GM19438 (cell line): ENCODE results near the gene CKB.

ENCODE experiments used
- ATAC-seq: cut with Tn5 transposase; IDR thresholded peaks from one replicate; pipeline ENCODE4 v1.9.1; 2021; ENCODE audit warnings: low read depth; ENCODE audit not compliant: unreplicated experiment

The CKB gene

DNA sequence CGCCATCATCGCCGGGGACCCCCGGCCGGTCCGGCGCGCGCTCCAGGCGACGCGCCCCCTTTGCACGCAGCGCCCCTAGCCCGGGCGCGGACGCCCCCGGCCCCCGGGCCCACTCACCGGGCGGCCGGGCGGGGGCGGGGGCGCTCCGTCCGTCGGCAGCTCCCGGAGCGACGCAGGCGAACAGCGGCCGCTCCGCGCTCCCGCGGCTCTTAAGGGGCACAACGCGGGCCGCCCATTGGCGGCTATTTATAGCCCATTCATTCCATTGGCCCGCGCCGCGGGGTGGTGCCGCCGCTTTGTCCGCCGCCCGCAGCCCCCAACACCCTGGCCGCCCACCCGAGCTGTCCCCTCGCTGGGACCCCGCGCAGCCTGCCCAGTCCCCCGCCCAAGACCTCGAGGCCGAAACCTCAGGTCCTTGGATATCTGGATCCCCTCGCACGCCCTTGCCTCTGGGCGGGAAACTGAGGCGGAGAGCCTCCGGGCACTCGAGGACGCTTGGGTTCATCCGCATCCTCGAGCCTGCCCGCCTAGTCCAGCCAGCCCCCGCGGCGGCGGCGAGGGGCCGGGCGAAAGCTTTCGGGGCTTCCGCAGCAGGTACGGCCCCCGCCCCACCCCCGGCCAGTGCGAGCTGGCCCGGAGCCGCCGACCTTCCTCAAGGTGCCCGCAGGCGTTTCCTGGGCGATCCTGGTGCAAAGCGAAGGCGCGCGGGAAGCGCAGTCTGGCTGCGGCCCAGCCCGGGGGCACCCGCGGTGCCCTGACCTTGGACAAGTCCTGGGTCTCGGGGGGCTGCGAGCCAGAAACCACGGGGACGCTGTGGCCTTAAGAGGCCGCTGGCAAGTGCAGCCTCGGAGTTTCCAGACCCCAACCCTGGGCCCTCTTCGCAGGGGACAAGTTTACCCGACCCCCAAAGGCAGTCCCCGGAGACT, at the start of gene CKB:
TSS of gene CKB (minus strand) at position 182 of the 926 bp plus-strand sequence. CDS start 337 bp downstream, outside the sequence.
- ATAC-seq, result no peak

DNA sequence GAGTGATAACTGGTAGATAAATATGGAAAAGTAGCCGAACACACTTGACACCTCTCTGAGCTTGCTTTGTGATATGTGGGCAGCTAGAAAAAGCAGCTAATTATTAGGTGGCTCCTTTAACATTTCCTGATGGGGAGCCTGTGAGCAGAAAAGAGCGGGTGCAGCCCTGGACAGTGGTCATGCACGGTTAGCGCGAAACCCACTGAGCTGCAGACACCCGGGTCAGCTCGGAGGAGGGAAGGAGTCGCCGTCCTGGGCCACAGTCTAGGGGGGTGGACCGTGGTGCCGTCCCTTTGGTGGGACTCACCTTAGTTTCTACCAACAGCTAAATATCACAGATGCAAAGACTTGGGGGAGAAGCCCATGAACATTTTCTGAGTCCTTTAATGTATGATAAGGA, 46.8 kb upstream of the CKB start:
- no peak for ATAC-seq

DNA sequence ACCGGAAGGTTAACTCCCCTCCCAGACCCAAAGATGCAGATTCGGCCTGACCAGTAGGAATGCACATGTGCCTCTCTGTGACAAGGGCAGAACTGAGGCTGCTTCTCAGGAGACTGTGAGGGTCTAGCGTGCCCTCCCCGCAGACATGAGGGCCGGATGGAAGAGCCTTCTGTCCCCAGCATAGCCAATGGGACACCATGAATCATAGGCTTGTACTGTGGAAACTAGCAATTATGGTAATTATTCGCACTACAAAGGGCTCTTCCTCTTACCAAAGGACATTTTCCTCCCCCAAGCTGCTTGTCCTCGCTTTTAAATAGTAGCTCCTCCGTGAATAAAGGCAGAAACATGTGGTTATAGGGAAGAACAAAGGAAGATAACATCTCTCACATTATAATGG, 46.3 kb upstream of the CKB start:
- no peak for ATAC-seq

DNA sequence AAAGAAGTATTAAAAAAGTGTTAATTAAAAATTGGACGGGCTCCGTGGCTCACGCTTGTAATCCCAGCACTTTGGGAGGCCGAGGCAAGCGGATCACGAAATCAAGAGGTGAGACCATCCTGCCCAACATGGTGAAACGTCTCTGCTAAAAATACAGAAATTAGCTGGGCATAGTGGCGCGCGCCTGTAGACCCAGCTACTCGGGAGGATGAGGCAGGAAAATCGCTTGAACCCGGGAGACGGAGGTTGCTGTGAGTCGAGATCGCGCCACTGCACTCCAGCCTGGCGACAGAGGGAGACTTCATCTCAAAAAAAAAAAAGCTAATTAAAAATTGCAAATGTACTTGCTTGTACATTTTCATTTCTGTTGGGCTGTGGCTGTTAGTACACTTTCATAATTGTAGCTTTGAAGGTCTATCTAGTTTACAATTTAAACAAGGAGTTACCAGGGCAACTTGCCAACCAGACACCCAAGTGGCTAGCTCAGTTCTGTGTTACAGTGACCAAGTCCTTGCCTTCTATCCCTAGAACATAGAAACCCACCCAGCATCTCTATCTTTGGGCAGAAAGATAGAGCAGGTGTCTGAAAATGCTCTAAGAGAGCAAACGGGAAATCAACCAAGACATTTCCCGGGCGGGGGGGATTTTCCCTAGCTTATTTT, 41.3 kb upstream of the CKB start:
- ATAC-seq, result no peak

DNA sequence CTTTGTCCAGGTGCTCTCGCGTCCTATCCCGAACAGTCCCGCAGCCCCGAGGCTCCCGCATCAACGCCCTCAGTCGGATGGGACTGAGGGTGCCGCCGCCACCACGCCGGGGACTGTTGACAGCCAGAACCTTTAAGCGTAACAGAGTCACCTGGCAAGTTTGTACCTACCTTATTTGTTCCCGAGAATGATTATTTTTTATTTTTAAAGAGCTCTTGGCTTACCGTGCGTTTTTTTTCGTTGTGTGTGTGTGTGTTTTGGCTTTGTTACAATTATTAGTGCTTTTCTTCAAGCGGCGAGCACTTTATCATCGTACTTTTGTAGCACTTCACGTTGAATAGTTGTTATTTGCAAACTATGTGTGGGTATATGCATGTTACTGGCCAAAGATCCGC, 40.6 kb upstream of the CKB start:
- ATAC-seq, result no peak

DNA sequence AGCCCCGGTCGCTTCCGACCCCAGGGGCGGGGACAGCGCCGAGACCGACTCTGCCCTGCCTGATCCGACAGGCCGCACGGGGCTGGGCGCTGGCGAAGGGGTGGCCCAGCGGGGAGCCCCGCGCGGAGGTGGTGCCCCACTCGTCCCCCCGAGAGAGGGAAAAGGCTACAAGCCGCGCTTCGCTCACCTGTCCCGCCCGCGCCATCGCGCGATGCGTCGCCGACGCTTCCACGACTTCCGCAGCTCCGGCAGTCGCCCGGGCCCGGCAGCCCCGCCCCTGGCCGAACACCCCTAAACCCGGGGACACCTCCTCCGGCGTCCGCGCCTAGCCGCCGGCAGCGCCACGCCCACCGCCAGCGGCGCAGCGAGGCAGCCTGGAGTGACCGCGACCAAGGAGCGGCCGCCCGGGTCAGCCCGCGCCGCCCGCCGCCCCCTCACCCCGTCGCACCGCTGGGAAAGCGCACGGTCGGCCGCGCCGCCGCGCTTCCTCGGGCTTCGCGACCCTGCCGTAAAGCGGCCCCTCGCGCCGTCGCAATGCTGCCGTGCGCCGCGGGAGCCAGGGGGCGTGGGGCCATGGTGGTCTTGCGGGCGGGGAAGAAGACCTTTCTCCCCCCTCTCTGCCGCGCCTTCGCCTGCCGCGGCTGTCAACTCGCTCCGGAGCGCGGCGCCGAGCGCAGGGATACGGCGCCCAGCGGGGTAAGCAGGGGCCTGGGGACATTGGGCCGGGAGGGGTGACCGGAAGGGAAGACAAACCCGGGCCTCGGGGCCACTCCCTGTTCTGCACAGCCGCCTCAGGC, 40.0 kb upstream of the CKB start, which contains the start of the genes BAG5 and COA8:
TSS of gene BAG5 (minus strand) at position 229 of the 797 bp plus-strand sequence. CDS start 1,493 bp downstream, outside the sequence.
TSS of gene COA8 (plus strand) at position 532 of the 797 bp plus-strand sequence. CDS start at position 574, 42 bp downstream.
- ATAC-seq, result peak; percentile 66

DNA sequence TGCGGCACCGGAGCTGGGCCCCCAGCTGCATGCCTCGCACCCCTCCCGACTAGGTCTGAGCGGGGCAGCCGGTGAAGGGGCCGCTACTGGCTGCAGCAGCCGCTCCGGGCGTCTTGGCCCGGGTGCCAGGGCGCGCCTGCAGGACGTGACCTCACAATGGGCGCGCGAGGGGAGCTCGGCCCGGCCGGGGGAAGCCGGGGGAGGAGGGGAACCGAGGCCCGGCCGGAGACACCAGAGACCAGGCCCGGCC, 39.5 kb upstream of the CKB start:
- peak; percentile 21 for ATAC-seq

DNA sequence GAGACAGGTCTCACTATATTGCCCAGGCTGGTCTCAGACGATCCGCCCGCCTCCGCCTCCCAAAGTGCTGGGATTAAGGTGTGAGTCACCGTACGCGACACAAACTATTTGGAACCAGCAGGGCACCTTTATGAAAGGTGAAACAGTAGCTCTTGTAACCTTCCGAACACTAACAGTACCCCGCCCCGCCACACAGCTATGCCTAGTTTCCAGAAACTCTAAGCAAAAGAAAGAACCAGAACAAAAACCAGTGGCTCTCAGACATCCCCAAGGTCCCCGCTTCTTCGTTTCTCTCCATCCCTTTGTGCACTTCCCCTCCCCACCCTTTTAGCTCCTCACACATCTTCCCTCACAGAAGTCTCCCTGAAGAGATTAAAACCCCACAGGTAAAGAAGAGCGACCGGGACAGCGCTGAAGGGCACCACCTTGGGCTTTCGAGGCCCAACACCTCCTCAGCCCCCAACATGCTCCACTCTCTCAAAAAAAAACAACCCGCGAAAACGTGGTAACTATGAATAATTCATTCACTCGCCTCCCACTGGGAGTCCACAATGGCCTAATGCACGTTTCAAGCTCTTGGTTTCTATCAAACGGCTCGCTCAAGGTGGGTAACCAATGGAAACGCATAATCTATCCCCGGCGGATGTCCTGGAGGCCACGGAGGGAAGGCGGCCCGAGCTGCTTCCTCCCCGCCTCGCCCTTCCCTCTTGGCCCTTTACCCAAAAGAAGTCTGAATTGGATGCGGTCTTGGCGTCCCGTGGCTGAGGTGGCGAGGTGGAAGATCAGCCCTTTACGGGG, 39.0 kb upstream of the CKB start:
- peak; percentile 25 for ATAC-seq

DNA sequence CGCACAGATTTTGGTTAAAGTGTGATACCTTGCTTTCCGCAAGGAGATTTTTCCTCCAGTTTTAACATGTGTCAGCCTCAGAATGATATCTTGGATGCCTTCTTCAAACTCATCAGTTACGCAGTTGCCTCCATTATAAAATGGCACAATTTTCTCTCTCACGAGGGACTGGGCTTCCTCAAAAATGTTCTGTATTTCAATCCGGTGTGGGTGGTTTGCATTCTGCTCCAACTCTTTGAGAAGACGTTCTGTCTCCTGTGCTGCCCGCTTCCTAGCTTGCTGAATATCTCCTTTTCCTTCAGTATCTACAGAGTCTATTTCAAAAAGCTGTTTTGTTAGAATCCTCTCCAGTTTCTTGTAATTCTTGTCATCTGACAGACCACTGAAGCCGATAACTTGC, 38.1 kb upstream of the CKB start:
- no peak for ATAC-seq

DNA sequence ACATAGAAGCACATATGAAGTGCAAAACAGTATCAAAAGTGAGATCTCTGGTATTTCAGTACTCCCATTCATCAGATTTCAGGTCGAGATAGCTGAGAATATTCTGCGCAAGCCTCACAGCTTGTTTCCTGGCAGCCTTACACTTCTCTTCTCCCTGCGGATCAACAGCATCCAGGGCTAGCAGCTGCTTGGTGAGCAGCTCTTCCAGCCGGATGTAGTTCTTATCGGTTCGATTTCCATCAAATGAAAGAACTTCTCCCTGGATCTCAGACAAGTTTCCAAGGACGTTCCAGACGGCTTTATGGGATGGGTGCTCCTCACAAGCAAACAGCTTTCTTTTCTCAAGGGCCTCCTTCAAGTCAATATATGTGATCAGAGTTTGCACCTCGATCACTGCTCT, 37.1 kb upstream of the CKB start:
- no peak for ATAC-seq

DNA sequence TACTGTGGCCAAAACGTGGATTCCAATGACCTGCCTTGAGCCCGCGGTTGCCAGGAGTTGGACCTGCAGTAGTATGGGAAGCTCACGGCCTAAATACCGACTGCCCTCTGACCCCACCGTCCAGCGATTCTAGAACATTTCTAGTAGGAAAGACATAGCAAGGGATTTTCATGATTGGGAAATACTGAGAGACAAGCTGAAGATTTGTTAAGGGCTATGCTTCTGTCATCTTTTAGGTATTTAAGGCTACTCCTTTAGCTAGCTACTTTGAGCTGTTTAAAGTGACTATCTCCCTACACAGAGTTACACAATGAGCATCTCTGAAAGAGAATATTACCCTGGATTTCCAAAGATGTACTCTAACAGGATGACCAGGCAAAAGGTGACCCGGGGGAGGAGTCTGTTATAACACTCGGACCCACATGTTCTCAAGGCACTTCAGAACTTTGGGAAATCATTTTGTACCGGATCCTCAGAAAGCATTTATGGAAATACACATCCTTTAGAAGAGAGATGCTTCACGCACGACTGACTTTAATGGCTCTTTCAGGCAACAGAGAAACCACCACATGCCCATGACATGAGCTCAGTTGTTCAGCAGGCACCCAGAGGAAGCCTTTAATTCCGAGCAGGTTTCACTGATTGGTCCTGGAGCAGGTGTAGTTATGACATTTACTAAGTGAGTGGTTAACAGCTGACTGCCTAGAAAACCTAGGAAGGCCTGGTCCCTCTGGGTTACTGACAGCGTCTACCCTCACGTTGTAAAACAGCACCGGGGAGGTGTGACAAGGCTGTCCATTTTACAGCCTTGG, 35.6 kb upstream of the CKB start:
- no peak for ATAC-seq

DNA sequence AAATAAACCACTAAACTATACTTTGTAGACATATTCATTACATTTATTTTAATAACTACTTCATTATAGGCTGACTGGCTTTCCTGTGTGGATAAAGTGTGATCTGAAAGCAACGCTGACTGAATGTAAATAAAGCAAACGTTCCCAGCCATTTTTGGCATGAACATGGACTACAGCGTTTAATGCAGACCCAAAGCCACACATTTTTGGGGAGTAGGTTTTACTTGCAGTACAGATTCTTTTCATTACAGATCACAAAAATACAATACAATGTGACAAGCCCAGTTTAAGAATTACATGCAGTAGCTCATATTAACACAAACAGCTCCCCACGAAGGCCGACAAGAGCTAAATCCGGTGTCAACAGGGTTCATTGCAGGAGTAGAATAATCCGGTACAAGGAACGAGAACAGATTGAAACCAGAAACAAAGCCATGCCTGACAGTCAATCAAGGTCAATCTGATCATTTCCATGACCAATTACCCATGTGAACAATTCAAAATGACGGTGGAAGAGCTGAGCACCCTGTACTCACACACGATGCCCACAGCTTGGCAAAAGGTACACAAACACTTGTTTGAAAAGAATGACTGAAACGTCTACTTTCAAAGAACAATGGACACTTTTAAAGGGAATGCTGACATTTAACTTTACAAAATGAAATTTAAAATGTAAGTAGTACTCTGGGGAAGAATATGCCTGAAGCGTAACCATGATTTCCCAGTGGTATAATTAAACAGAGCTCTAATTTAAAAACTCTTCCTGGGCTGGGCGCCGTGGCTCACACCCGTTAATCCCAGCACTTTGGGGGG, 34.5 kb upstream of the CKB start:
- no peak for ATAC-seq

DNA sequence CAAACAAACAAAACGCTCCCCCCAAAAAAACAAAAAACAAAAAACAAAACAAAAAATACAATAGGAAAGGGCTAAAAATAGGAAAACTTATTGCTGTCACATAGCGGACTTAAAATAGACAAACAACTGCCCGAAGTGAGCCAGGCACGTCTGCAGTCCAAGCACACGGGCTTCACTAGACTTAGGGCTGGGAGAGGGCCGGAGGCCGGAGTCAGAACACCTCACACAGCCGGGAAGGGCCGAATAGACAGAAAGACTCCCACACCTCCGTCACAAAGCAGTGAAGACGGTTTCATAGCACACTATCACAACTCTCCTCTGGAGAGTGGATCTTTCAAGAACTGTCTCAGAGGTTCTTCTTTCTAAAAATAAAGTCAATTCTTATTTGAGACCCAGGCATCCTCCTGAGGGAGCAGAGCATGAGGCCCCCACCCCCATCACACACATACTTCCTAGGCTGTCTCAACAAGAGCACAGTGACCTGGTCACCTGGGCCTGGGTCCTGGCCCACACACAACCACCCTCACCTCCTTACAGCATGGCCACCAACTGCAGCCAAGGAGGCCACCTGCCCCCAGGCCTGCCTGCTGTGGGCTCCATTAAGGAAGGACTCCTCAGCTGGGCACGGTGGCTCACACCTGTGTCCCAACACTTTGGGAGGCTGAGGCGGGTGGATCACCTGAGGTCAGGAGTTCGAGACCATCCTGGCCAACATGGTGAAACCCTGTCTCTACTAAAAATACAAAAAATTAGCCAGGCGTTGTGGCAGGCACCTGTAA, 33.1 kb upstream of the CKB start:
- no peak for ATAC-seq

DNA sequence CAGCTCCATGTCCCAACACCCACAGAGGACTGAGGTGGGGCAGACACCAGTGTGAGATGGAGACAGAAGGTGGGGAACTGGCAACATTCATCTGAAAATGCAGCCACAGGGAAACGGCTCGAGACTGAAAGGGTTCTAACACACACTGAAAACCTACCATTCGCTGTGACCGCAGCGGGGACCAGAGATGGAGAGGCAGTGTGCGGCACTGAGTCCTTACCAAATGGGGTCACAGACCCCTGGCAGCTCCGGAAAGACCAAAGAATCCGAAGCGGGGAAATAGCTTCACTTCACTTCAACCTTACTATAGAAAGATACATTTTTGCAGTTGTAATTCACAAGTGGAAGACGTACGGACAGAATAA, 30.2 kb upstream of the CKB start:
- no peak for ATAC-seq

DNA sequence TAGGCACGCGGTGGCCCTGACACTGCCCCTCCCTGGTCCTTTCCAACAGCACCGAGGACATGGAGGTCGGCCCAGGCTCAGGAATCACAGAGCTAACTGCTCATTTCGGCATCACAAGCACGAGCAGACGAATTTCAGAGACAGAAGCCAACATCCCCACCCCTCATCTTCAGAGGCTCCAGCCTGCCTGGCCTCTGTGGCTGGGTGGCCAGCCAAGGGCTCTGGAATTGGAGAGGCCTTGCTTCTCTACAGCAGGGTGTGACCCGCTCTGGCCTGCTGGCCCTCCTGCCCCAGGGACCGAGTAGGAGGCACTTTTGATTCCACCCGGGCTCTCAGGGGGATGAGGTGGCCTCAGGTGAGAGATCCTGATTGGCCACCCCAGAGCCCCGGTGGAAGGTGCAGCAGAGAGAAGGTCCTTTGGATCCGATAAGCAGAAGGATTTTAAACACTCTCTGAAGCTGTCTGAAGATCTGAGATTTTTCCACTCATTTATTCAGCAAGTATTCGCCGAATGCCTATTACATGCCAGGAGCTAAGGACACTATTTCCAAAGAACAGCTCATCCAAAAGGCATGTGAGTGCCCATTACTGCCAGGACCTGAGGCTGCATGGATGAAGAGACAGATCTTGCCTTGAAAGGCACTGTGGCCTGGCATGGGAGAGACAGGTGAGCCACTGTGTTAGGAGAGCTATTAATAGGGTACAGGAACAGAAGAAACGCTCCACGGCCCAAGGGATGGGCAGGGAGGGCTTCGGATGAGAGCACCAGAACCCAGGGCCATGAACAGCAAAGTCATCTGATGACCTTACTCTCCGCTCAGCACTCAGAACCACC, 29.6 kb upstream of the CKB start:
- ATAC-seq, result no peak

DNA sequence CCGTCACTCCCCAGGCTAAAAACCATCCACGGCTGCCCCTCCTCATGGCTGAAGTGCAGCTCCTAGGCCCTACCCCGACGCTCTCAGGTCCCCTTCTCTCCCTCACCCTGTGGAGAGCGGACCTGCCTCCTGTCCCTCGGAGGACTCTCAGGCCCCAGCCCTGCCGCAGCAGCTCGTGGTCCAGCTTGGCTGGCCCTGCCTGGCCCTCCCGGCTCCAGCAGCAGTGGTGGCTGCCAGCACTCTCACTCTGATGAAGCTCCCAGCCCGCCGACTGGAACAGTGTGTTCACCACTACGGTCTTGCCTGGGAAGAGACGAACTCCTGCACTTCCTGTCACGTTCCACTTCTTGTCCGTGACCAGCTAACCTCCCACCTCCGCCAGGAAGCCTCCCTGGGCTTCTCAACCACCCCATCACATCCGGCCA, 28.7 kb upstream of the CKB start:
- no peak for ATAC-seq
